Testis (tissue), 3 donors: ENCODE measurements around the gene CHCHD3. TPM values are rescaled to one million over a fixed set of nuclear protein-coding genes. Genes with fewer than 3 reads are reported as not detected.

Source experiments
- DNase-seq: peaks from one replicate; pipeline ENCODE4 v3.0.0-alpha.2; 2019
- H3K27ac ChIP-seq, 2 donors: fragments of 200-600 bp; sonication (generic); one replicate each; pipeline ENCODE4 v1.5.1; 2019
- H3K27me3 ChIP-seq: fragments of 200-600 bp; sonication (generic); one replicate; pipeline ENCODE4 v1.5.1; 2019
- H3K36me3 ChIP-seq: fragments of 200-600 bp; sonication (generic); one replicate; pipeline ENCODE4 v1.5.1; 2017; ENCODE audit warnings: low read depth; ENCODE audit errors: missing control alignments
- H3K4me1 ChIP-seq: fragments of 200-600 bp; sonication (generic); one replicate; pipeline ENCODE4 v1.5.1; 2019
- H3K4me3 ChIP-seq, 2 donors: fragments of 200-600 bp; sonication (generic); one replicate each; pipeline ENCODE4 v1.5.1; 2017 to 2019
- H3K9me3 ChIP-seq: fragments of 200-600 bp; sonication (generic); one replicate; pipeline ENCODE4 v1.5.1; 2017
- POLR2A ChIP-seq: fragments of 450-650 bp; IDR thresholded peaks from one replicate; pipeline ENCODE4 v1.6.1; 2017; ENCODE audit warnings: antibody characterized with exemption, mild to moderate bottlenecking, moderate library complexity
- WGBS, 2 donors: methylation state at CpG; one replicate each; pipeline ENCODE4 v1.1.5; 2018; 5-methylcytosine and 5-hydroxymethylcytosine counted together
- intact Hi-C: fragments of 100-400 bp; cut with DNase I; formaldehyde crosslinking; loops from one replicate; pipeline ENCODE4 v1.15.1; 2023; ENCODE audit warnings: low total_unique reads
- polyA plus RNA-seq: library from polyadenylated mRNA; stranded (reverse); fragments of 350-450 nt; fragmentation: Illumina TruSeq; extraction: RNeasy Lipid Tissue Mini Kit (QIAGEN cat#74804); gene quantifications from one replicate; pipeline ENCODE4 v1.2.3, GENCODE V29; 2014; ENCODE audit warnings: low read depth, low replicate concordance; ENCODE audit not compliant: insufficient read depth
- small RNA-seq, 2 donors: library from RNA; depleted of rRNA; stranded (forward); fragments of <200 nt; gene quantifications; one replicate each; pipeline ENCODE3, GENCODE V24; 2016
- total RNA-seq, 2 donors: library from RNA; depleted of rRNA; stranded (reverse); fragments of >200 nt; gene quantifications; one replicate each; pipeline ENCODE4 v1.2.3, GENCODE V29; 2016
- TF ChIP-seq, protein P1 (sequence below), 3 experiments: fragments of 450-650 bp in 2 of 3; fragments of 200-600 bp in 1 of 3; sonication (generic) in 1 of 3; IDR thresholded peaks; one replicate each; pipeline ENCODE4 v1.5.1; 2016 to 2019; ENCODE audit warnings: antibody characterized with exemption in 3 of 3, mild to moderate bottlenecking in 2 of 3, moderate library complexity in 1 of 3

CHCHD3 gene
- total and polyA plus RNA-seq, 3 donors from 2014 or later: 44.0 to 53.0 (median 47.9) TPM

DNA sequence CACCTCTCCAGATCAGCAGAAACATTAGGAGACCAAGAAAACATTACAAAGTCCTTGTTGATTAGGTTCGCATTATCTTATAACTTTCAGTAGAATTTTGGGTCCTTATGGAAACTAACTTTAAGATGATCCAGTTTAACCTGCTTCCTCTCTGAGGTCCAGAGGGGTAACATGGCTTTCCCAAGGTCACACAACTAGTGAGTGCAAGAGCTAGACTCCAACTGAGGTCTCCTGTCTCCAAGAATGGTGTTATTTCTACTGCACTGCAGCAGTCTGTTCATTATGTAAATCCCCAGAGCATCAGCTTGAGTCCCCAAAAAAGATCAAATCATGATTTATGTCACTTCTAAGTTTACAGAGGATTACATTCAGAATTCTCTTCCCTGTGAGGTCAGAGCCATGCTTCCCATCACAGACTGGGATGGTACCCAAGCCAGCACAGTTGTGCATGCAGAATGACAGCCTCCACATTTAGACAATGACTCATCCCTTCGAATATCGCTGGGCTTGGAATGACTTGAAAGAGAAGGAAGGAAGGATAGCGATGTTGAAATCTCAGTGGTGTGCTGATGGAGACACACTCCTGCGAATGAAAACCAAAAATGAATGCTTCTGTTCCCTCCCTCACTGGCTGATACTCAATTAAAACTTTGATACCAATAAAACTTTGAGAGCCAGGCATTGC lies 342.5 kb downstream of the CHCHD3 start:
- H3K27me3 ChIP-seq: no peaks in the 10 kb centered on the region
- intact Hi-C loops: no loop called here
- no peak overlapping the region for H3K4me3 ChIP-seq
- TF ChIP-seq, protein P1, sequence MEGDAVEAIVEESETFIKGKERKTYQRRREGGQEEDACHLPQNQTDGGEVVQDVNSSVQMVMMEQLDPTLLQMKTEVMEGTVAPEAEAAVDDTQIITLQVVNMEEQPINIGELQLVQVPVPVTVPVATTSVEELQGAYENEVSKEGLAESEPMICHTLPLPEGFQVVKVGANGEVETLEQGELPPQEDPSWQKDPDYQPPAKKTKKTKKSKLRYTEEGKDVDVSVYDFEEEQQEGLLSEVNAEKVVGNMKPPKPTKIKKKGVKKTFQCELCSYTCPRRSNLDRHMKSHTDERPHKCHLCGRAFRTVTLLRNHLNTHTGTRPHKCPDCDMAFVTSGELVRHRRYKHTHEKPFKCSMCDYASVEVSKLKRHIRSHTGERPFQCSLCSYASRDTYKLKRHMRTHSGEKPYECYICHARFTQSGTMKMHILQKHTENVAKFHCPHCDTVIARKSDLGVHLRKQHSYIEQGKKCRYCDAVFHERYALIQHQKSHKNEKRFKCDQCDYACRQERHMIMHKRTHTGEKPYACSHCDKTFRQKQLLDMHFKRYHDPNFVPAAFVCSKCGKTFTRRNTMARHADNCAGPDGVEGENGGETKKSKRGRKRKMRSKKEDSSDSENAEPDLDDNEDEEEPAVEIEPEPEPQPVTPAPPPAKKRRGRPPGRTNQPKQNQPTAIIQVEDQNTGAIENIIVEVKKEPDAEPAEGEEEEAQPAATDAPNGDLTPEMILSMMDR (IDR thresholded peaks at IDR 0.05): no peak
- no peak for TF ChIP-seq POLR2A
- no peaks in the 10 kb centered on the region for H3K9me3 ChIP-seq
- DNase-seq: no peak
- no peaks in the 10 kb centered on the region for H3K36me3 ChIP-seq
- H3K4me1 ChIP-seq: no peaks in the 10 kb centered on the region
- 61 to 66% methylated on average over 5 of the region's 5 CpGs for WGBS, 2 donors
- no peak overlapping the region for H3K27ac ChIP-seq

DNA sequence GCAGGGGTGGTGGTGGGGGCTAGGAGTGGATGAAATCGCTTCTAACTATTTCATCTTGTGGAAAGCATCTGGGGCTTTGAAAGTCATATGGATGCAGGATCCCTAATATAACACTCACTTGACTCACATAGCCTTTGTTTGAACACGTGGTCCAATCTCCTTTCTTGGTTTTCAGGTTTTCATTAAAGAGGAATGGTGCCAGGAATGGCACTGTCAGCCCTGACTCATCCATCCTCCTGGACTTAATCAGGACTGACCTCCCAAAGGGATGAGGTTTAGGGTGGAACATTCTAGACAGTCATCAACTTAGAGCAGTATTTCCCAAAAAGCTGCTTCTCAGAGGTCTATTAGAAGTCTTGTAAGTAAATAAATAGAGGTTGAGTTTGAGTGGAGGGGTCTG lies 343.6 kb downstream of the CHCHD3 start:
- no peak for DNase-seq
- Histone ChIP-seq H3K27me3 (no peaks in the 10 kb centered on the region), H3K4me1 (no peaks in the 10 kb centered on the region), H3K4me3 (no peak overlapping the region), H3K9me3 (no peaks in the 10 kb centered on the region), H3K36me3 (no peaks in the 10 kb centered on the region), H3K27ac (no peak overlapping the region)
- TF ChIP-seq, protein P1 (IDR thresholded peaks at IDR 0.05): no peak
- TF ChIP-seq POLR2A: no peak
- intact Hi-C loops: no loop called here
- WGBS, 2 donors: 72 to 82% methylated on average over 2 of the region's 2 CpGs

DNA sequence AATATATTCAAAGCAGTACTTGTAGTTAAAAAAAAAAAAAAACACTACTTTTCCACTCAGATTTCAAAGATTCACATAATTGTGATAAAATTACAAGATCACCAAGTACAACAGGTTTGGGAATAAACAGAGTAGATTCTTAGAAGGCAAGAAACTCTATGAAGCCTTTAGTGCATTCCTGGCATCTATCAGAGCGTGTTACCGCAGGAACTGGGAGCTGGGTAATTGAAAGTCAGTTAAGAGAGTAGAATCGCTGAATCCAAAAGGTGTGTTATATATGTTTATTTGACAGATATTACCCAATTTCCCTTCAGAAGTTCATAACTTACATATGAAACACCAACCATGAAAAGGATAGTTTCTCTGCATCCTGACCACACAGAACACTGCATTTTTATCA lies 346.4 kb downstream of the CHCHD3 start:
- no peaks in the 10 kb centered on the region for H3K4me1 ChIP-seq
- no peak for TF ChIP-seq POLR2A
- TF ChIP-seq, protein P1 (IDR thresholded peaks at IDR 0.05): no peak
- no peaks in the 10 kb centered on the region for H3K36me3 ChIP-seq
- H3K27me3 ChIP-seq: no peaks in the 10 kb centered on the region
- intact Hi-C loops: no loop called here
- no peak for DNase-seq
- H3K27ac ChIP-seq: no peak overlapping the region
- WGBS, 2 donors: 90 to 92% methylated on average over 3 of the region's 3 CpGs
- no peaks in the 10 kb centered on the region for H3K9me3 ChIP-seq
- no peak overlapping the region for H3K4me3 ChIP-seq

Small RNA genes lying within 50 kb of the gene (small RNA-seq; reads per million reads assigned to genes)
- 0 reads per million in 2 donors for gene RF00218
- gene RNU6-92P: 0 reads per million in 2 donors

Other genes starting within 250 kb of the CHCHD3 start
- gene EXOC4, start 171.0 kb upstream of the CHCHD3 start, total RNA-seq: 100 to 1,000 TPM; 142 to 169 TPM
- 47.4 TPM for gene EXOC4, start 171.0 kb upstream of the CHCHD3 start, polyA plus RNA-seq